TTC549 (cell line): ENCODE results near the gene CLCN2.

Experiments
- FAIRE-seq: peaks from 2 replicates; lab custom pipeline; 2012; peaks lifted over from hg19 to GRCh38; lab: Jason Lieb, UNC

The CLCN2 gene

DNA sequence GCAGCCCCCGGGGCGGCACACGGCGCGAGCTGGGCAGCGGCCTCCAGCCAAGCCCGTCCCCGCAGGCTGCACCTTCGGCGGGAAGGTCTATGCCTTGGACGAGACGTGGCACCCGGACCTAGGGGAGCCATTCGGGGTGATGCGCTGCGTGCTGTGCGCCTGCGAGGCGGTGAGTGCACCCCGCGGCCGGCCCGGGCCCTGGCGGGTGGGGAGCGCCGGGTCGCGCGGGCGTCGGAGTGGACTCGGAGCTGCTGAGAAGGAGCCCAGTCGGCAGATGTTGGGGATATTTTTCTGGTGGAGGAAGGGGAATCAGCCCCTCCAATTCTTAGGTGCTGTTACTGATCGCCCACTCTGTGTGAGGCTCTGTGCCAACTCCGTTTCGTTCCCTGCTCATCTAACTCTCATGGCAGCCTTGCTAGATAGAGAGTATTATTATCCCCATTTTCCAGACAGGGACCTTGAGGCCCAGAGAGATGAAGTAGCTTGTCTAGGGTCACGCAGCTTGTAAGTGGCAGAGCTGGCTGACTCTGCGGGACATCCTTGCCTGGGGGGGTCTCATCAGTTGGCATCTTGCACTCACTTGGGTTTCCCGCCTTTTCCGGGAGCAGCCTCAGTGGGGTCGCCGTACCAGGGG, 19.3 kb upstream of the CLCN2 start:
- no peak for FAIRE-seq

DNA sequence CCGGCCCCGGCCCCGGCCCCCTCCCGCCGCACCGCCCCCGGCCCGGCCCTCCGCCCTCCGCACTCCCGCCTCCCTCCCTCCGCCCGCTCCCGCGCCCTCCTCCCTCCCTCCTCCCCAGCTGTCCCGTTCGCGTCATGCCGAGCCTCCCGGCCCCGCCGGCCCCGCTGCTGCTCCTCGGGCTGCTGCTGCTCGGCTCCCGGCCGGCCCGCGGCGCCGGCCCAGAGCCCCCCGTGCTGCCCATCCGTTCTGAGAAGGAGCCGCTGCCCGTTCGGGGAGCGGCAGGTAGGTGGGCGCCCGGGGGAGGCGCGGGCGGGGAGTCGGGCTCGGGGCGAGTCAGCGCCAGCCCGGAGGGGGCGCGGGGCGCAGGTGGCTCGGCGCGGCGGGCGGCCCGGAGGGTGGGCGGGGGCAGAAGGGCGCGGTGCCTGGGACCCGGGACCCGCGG, 18.8 kb upstream of the CLCN2 start:
- FAIRE-seq = no peak

- FAIRE-seq = no peak
Observed at GRCh38 chr3:184379358-184380184, 18.2 kb upstream of the CLCN2 start, which contains the start of gene CHRD. Gene CHRD, plus strand, starts transcription at chr3:184380054. Its CDS starts 265 bp downstream, at chr3:184380319.

- FAIRE-seq = no peak
Observed at GRCh38 chr3:184378651-184379357, 17.4 kb upstream of the CLCN2 start.

DNA sequence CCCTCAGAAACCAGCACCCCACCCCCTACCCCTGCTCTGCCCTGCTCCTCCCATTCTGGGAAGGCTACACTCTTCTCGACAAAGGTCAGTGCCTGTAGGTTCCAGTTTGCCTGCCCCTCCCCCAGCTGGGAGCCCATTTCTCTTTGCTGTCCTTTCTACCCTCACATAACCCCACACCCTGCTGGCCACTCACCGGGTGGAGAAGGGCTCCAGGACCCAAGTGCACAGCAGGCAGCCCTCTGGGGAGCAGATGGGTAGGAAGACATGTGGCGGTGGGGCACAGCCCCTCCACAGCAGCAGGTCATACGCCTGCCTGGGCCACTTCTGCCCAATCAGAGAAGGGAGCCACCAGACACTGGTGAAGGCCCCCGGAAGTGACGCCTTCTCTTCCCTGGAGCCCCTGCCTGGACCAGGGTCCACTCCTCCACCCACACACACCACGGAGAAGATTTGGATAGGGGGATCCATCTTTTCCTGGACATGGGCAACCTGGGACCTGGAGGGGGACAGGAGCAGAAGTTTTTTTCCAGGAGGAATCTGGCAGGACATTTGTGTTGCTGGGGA, 16.6 kb upstream of the CLCN2 start, which contains the start of gene THPO:
TSS of gene THPO (minus strand) at position 326 of the 564 bp plus-strand sequence. CDS start 1,948 bp downstream, outside the sequence.
- FAIRE-seq = no peak

DNA sequence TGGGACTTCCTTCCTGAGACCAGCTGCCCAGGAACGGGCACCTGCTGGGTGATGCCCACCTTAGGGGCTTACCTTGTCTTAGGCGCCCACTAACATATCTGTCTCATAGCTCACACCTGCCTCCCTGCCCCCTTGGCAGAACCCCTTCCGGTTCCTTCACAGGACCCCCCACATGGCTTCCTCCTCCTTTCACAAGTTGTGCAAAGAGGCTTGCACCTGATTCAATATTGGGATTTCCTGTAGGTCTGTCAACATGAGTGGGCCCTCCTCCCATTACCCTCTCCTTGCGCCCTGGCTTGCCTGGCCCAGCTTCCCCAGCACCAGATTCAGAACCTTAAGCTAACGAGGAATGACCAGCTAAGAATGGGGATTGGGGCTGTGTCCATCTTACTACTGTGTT, 16.0 kb upstream of the CLCN2 start:
- no peak for FAIRE-seq

- no peak for FAIRE-seq
Observed at GRCh38 chr3:184375747-184376461, 14.5 kb upstream of the CLCN2 start.

- FAIRE-seq = no peak
Observed at GRCh38 chr3:184373422-184373821, 12.0 kb upstream of the CLCN2 start.

- no peak for FAIRE-seq
Observed at GRCh38 chr3:184372911-184373310, 11.5 kb upstream of the CLCN2 start.

DNA sequence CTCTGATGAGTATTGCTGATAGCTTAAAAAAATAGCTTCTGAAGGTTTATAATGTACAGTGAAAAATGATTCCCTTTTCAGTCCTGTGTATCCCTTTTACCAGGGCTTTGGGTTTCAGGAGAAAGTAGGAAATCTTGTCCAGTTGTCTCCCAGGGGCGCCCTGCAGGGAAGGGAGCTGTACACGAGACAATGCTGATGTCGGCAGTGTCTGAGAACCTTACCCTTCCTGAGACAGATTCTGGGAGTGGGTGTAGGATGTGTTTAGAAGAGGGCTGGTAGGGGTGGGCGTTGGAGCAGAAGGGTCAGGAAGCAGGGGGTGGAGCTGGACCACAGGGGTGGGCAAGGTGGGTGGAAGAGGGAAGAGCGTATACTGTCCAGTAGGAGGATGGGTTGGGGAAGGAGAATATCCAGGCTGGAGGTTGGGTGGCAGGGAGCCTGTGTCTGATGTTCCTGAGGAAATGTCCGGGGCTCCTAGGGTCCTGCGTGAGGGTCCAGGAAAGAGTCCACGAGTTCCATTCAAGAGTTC, 11.0 kb upstream of the CLCN2 start:
- FAIRE-seq = no peak

DNA sequence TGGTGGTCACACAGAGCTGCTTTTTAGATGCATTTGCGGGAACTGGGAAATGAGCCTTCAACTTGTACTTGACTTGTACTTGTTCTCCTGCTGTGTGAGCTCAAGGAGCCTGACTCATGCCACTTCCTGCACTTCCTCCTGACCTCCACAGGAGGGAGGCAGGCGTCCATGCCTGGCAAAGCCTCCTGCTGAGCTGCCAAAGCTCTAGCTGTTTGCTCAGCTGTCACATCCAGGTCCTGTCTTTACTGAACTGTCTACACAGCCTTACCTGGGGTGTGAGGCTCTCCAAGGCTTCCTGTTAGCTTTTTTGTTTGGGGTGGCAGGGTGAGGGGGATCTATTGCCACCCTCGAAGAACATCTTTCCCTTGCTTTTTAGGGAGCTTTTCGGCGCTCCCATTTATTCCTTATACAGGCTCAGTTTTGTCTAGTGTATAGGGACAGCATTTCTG, 10.2 kb upstream of the CLCN2 start:
- FAIRE-seq = no peak

GRCh38 chr3:184368586-184369183, 7.3 kb upstream of the CLCN2 start:
- FAIRE-seq = no peak

DNA sequence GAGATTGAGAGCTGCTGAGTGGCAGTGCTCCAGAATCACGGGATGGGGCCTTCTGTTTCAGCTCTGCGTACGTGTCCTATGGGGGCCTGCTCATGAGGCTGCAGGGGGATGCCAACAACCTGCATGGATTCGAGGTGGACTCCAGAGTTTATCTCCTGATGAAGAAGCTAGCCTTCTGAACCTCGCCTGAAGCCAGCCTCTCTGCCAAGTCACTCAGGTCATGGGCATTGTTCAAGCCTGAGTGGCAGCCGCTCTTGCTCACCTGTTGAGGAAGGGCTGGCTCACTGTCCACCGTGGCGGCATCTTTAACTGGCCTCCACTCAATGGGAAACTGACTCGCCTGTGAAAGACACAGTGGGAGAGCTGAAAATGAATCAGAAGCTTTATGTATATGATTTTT, 6.7 kb upstream of the CLCN2 start:
- FAIRE-seq = no peak

DNA sequence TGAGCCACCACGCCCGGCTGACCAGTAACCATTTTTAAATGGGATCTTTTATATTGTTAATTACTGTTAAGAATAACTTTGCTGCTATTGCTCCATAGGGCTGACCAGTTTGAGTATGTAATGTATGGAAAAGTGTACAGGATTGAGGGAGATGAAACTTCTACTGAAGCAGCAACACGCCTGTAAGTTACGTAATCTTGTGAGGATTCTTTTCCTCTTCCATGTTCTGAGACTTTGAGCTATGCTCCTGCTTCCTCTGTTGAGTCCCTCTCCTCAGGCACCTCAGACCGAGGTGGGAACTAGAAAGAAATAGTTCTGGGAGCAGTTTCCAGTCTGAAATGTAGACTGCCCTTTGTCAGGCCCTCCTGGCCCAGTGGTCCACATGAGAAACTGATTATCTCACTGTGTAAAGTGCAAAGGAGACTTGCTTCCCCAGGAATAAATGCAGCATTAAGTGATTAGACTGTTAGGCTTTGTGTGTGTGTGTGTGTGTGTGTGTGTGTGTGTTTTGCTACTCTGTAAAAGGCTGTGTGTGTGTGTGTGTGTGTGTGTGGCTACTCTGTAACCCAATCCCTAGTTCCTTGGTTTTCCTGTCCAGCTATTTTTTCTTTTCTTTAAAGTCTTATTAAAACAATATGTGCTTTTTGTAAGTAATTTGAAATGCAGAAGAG, 5.3 kb upstream of the CLCN2 start:
- no peak for FAIRE-seq

DNA sequence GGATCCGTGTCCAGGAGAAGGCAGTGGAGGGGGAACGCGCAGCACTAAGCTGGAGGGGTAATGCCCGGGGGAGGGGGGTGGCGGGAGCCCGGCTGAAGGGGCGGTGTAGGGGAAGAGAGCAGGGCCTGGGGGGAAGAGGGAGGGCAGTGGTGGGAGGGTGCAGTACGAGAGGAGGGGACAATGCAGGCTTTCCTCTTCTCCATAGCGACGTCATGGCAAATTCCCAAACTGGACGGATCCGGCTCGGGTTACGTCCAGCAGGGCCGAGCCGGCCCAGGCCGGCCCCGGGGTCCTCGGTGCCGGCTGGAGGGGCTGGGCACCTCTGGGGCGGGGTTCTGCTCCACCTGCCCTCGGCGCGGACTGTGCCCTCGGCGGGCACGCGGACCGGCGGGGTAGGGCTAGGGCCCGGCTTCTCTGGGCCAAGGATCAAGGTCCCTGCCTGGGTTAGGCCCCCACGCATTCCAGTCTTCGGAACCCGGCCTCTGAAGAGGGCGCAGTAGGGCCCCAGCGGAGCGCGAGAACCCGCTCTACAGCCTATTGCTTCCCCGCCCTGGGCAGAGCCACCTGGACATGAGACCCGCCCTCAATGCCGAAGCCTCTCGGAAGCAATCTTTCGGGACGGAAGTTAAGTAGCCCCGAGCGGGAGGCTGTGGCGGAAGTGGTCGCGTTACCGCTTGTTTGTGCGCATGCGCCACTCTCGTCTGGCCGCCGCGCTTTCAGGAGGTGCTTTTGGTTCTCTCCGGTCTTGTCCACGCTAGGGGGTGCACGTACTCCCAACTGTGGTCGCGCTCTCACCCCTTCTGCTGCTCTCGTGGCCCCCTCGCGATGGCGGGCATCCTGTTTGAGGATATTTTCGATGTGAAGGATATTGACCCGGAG, 1.5 kb upstream of the CLCN2 start:
- peak; percentile 85 for FAIRE-seq

GRCh38 chr3:184361932-184362667, 695 bp upstream of the CLCN2 start:
- FAIRE-seq = no peak

- FAIRE-seq = no peak
Observed at GRCh38 chr3:184360929-184361531, 375 bp downstream of the CLCN2 start.
